ENCODE measurements around the gene CCDC12.

The CCDC12 gene

DNA sequence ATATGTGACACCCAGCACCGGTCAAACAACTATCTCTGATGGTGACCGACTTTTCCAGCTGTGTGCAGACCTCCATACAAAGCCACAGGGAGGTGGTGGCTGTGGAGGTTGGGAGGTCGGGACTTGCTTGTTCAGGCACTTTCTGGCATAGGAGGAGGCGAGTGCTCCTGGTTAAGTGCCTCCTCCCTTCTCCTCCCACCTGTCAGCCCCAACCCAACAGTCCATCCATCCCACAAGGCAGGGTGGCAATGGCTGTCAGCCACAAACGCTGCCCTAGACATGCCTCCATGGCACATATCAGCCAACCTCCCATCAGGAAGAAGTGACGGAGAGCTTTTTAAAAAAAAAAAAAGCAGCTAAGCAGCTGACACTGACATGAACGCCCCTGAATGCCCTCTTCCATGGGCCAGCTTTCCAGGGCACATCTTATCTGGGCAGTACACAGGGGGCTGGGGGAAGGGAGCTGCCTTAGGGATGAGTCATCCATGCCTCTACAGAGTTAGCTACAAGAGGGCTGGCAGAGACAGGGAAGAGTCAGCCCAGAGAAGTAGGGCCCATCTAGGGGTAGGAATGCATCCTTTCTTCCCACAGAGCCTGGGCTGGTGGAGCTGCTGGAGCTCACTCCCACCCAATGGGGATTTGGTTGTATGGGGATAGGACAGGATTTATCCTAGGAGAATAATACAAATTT, 41.2 kb downstream of the CCDC12 start:
- no peak for DNase-seq

DNA sequence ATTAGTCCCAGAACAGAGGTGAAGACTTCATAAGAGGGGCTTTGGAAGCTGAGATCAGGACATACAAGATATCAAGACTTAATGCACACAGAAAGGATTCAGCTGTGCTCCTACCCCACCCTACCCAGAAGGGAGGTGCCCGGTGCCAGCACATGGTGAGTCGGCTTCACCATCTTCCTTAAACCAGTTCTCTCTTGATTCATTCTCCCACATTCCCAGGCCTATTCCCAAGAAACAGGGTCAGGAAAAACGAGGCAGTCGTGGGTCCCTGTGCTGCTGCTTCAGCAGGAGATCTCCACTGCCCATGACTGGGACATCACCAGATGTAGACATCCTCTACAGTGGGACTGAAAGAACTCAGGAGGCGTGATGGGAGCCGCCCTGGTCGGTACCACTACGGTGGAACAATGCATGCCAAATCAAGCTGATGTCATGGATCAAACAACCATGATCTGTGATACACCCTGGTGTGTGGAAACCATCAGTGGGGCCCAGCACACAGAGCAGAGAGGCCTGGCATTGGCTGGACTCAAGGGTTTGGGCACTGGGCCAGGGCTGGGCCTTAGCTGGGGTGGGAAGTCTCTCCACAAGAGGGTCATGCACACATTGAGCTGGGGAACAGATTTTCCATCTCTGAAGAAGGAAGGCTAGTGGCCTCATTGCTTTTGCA, 41.9 kb downstream of the CCDC12 start:
- no peak for DNase-seq

DNA sequence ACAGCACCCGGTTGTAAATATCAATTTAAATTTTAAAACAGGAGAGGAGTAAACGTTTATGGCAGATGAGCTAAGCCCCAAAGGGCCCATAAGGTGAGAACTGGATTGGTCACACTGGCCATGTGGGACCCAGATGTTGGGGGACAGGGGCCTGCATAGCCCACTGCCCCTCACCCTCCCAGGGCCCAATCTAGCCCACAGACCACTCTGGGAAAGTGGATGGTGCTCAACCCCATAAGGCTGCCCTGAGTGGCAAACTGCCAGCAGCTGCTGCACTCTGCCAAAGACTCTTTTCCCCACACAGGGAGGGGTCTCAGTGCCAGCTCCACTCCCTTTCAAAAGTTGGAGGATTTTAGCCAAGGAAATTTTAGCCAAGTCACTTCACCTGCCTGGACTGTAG, 42.5 kb downstream of the CCDC12 start:
- no peak for DNase-seq

DNA sequence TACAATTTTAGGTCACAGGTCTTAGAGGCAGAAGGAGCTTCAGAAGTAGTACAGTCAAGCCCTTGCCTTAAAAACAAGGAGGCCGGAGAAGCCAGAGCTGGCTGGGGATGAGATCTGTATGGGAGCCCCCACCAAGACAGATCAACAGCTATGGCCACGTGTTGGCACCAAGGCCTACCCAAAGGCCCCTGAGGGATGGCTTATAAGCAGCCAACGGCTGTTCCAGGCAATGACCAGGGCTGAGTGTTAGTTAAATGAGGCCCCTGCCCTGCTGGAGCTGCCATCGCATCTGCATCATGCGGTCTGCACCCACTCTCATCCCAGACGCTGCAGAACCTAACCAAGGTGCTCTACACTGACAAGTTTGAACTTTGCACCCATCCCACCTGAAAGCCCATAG, 43.3 kb downstream of the CCDC12 start:
- DNase-seq = no peak

DNA sequence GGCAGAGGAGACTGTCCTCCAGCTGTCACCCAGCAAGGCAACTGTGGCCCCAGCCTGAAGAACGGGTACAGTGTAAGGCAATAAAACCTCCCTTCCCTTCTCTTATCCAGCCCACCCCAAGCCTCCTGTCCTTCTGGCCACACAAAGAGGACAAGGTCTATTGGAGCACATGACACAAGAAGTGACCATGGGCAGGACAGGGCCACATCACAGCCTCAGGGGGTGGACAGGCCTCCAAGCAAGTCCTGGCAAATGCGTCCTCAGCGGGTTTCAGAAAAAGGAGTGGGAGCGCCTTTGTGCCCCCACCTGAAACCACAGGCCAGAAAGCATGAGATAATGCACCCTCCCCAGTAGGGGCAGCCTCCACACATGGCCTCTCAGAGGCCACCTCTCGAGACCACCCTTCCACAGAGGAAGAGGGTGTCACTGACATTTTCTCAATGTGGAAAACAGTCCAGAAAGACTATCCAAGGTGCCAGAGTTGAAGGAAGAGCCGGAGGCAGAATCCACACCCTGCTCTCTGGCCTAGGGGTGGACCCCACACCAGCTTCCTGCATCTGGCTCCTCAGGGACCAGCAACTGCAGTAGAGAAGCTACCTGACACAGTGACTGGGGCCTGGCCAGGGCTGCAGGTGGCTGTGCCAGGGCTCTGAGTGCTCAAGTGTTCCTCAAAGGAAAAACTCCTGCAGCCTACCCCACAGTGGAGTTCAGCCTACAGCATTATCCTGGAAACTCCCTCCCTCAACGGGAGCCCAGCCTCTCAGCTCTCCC, 43.9 kb downstream of the CCDC12 start:
- DNase-seq = no peak

DNA sequence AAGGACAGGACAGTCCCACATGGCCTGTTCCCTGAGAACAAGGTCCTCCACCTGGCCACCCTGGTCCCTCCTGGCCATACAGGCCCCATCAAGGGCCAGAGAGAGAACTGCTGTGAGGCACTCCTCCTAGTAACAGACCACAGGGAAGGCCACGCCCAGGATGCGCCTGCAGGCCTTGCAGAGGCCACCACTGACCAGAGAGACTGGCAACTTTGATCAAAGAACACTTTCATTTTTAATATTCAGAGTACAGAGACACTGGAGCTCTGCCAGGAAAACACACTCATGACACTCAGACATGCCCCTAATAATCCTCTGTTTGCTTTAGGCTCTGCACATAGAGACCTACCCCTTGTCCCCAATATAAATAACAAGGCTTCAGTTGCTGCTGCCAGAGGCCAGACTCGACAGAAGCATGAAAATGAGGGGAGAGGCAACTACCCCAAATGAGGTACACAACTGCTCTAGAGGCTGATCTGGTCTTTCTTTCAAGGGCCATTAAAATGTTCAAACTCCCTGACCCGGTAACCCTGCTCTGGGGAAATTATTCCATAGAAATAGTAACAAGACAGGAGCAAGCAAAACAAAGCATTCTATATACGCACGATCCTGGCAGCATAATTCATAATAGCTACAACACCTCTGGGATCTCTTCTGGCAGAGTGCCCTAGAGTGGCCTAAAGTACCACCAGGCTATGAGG, 44.8 kb downstream of the CCDC12 start:
- DNase-seq = no peak

DNA sequence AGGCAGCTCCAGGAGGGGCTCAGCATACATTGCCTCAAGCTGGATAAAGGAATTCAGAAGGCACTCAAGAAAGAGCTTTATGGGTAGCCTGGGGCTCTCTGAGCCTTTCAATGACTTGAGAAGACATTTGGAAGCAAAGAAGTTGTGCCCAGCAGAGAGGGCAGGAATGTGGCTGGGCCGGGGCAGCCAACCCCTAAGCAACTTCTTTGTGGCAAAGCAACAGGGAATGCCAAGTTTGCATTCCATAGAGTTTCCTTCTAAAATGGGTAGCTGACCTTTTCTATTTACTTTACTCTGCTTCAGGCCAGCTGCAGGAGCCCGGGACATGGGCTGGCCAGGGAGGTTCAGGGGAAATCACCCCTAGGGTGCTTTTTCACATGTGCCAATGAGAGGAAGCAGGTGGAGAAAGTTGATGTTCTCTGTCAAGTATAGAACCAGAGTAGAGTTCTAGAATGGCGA, 45.6 kb downstream of the CCDC12 start:
- DNase-seq = no peak

DNA sequence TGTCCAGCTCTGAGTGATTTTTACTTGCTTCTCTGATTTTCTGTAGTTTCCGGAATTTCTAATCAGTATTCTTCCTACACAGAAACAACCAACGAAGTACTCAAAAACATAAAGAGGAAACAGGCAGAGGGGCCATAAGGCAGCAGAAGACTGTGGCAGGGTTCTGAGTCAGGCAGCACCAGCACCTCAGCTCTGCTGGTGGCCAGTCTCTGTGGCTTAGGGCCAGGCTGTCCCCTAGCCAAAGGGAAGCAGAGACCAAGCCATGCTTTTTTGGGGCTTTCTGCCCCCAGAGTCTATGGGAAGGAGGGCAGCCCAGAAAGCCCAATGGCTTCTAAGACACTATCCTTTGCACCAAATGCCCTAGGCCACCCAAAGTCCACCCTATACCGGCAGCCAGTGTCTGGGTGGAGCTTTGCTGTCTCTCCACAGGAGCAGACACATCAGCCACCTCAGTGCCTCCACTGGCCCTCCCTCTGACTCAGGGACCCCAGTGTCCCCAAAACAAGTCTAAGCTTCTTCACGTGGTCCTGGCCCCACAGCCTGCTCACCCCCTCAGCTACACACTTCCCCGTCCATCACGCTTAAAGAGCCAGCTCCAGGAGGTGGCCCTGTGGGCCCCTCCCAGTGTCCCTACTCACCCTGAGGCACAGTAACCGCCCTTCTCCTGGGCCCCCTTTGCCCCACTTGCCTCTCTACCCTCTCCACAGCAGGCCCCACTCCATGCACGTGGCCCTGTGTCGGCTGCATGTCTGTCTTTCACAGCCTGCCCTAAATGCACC, 46.2 kb downstream of the CCDC12 start:
- DNase-seq = no peak

DNA sequence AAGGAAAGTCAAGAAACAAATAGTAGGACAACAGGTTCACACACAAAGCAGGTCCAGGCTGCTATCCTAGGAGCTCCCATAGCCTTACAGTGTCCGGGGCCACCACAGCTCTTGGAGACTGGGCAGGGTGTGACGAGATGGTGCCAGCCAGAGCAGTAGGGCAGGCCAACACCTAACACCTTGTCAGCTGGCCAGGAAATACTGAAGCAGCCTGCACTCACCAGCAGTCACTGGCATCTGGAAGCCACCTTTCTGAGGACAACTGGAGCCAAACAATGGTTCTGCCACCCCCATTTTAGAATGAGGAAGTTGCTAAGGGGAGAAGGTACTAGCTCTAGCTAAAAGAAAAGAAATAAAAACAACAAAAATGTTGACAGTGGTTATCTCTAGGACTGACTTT, 47.2 kb downstream of the CCDC12 start:
- DNase-seq = no peak

DNA sequence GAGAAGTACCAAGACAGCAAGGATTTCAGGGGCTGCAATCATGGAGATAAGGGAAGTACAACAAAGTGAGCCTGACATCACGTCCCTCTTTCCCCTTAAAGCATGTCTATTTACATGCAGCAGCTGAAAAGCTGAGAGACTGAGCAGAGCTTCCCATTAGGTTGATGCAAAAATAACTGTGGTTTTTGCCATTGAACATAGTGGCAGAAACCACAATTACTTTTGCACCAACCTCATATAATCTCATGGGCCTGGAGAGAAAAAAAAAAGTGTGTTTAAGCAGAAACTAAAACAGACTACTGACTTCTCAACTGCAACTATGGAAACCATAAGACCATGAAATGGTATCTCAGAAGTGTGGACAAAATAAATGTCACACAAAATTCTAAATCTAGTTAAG, 48.3 kb downstream of the CCDC12 start:
- no peak for DNase-seq

DNA sequence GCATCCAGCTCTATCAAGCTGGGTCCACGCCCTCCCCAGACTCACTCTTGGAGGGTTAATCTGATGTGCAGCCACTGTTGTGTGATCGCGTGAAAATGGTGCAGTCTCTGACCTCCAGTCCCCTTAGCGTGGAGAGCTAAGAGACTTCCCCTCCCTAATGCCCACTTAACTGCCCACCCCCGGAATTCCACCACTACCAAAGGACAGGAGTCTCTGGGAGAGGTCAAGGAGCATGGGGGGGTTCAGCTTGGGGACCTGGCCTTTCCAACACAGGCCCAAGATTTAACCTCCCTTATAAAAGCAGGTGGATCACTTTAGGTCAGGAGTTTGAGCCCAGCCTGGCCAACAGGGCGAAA, 48.8 kb downstream of the CCDC12 start:
- DNase-seq = no peak

DNA sequence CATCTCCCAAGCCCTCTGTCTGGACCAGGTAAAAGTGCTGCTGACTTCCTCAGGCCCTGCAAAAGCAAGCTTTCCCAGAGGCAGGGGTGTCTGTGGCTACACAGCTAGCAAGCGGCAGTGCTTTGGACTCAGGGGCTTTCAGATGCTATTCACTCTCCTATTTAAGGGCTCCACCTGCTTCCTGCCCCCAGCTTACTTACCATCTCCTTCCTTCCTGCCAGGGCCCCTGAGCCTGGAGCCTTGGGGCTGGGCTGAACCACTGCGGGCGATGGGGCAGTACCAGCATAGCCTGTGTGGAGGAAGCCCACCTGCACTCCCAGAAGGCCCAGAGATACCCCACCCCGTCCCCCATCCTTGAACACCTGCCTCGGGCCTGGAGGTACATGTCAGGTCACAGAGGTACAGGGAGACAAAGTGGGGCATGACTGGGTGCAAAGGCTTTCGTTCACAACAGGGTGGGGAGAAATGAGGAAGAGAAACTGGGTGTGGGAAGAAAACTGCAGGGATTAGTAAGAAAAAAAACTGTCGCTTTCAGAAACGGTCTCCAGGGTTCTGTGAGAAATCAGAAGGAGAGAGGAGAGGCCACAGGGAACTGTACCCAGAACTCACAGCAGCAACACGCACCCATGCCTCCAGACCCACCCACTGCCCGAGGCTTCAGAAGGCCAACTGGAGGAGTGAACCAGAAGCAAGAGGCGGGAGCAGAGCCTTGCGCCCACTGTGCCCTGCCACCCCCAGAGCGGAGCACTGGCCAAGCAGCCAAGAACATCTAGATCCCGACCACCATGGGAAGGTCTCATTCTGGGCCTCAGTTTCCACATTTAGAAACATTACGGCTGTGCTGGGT, 49.5 kb downstream of the CCDC12 start:
- no peak for DNase-seq

DNA sequence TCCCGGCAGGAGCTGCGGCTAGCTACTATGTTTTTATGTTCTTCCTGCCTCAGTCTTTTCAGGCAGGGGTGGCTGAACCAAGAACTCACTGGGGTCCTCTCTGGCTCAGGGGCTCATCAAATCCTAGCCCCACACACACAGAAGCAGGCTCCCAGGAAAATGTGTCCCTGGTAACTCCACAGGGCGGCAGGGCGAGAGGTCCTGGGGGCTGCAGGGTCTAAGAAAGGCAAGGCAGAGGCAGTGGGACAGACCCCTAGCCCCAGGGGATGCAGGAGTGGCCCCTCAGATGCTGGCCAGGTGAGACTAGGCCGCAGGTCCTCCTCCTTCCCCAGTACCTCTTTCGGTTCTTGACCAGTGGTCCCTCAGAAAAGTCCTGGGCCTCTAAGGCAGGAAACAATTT, 50.1 kb downstream of the CCDC12 start:
- no peak for DNase-seq

DNA sequence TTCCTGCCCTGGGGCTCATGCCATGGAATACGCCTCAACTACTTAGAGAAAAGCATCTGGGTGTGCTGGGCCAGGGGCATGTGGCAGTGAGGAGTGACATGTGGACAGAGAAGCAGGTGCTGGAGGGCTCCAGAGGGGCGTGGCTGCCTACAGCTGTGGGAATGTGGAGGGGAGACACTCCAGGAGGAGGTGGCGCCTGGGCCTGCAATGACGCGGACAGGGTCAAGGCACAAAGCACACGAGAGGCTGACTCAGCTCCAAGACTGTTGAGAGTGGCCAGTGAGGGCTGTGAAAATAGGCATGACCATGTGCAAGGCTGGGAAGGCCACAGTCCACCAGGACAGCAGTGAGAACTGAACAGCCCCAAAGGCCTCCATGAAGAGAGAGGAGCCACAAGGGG, 50.5 kb downstream of the CCDC12 start:
- DNase-seq = no peak

DNA sequence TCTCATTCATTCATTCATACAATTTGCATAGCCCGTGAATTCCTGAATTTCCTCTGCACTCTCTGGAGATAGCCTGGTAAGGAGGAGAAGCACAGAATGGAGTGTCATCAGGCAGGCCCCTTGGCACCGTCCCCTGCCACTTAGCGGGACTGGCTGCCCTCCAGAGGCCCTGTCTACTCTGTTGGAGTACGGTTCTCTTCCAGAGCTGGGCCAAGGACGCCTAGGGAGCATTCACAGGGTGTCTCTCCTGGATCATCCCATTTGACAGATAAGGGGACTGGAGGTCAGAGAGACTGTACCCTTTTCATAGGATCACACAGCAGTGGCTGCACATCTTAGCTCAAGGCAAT, 51.0 kb downstream of the CCDC12 start:
- no peak for DNase-seq

DNA sequence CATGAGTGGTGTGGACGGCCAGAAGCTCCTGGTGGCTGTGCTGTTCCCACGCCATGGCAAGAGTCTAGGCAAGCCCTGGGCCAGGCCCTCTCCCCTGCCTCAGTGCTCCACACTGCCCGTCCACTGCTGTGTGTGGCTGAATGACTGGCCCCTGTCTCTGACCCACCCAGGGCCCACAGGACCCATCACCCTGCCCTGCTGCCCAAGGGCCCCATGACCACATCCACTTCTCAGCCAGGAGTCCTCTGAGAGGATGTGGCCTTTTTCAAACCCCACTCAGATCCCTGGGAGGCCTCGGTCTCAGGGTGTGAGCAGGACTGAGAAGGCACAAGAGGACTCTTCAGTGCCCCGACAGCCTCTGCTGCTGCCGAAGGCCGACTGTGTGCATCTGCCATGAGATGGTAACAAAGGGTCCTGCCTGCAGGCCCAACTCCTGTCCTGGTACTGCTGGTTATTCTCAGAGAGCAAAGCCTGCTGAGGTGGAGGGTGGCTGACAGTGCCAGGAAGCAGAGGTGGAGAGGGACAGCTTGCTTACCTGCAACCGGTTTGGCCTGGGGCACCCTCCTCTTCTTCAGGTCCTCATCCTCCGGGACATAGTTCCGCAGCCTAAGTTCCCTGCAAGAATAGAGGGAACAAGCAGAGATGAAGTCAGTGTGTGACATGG, 51.5 kb downstream of the CCDC12 start:
- DNase-seq = no peak

DNA sequence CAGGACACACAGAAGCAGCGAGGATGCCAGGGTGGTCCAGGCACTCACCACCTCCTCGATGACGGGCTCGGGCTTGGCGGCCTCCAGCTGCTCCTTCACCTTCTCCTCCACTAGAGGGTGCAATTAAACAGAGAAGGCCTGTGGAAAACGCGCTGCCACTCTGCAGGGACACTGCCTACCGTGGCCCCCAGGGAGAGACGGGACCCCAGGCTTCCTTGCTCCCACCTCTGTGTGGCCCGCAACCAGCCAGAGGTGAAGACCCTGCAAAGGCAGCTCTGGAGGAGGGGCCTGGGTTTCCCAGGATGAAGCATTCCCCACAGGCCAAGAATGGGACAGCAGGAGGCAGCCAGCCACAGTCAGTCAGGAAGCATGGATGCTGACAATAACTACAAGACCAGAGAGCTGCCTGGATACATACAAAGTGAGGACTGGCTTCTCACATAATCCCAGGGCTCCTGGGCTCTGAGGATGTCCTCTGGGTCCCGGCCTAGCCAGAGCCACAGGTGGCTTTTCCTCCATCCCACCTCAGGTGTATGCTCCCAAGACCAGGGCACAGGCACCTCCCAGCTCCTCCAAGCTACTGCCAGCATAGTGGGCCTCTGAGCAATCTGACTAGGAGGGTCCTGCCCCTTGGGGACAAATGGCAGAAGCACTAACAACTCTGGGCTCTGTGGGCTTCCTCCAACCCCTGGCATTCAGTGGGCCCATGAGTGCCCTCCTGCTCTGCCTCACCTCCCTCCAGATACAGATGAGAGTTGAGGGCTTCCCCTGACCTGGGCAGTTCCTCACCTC, 52.8 kb downstream of the CCDC12 start:
- peak in 3 of 6 experiments; percentile 11 to 35 (median 33) for DNase-seq

DNA sequence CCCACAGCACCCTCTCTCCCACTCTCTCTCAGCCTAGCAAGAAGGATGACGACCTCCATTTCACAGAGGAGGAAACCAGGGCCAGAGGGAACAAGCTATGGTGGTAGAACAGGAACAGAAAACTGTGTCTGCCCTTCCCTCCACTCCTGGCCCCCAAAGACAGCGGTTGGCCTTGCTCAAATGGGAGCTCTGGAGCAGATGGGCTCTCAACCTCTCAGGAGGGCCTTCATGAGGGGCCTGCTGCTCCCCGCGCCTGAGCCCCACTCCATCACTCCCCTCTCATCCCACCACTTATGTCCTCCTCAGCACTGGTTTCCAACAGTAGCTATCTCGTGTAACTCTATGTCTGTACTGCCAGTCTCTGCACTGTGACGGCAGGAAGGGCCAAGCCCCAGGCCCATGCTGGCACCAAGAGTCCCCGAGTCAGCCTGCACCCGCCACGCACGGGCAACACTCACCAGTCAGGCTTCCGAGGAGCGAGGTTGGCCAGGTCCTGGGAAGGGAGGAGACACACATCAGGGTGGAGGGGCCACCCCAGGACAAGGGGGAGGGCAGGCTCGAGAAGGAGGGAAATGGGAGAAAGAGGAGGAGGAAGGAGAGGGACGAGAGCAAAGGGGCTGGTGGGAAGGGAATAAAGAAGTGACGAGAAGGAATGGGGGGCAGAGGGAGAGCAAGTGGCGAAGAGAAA, 53.5 kb downstream of the CCDC12 start:
- DNase-seq = no peak

DNA sequence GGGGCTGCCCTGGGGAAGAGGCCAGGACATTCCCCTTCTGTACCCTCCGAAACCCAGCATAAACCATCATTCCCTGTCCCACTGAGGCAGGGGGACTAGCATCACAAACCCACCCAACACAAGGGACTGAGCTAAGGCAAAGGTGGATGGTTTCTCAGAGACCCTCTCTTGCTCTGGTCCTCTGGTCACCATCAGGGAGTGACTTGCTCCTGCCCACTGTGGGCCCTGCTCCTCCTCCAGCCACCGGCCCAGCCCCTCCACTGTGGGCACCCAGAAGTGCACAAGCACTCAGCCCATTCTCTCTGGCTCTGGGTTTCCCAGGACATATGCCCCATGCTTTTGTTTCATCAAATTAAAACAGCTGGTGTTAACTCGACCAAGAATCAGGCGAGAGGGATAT, 54.1 kb downstream of the CCDC12 start:
- DNase-seq = no peak

DNA sequence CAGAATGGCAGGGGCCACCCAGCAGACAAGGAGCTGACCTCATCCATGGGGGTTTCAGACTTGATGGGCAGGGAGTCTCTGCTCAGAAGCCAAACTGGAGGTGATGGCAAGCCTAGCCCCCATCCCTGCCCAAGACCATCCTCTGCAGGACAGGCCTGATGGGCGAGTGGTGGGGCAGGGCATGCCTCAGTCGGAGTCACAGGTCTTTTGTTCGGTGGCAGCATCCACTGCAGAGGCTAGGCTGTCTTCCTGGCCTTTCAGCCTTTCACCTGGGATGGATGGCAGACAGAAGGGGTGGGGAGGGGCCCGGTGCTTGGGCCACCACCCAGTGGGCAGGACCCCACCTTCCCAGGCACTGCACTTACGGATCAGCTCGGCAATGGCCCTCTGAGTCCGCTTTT, 54.7 kb downstream of the CCDC12 start:
- DNase-seq = no peak

All from stimulated activated naive CD4-positive, alpha-beta T cell (primary cell).